ENCODE measurements around the gene MINDY1. TPM values are rescaled to one million over a fixed set of nuclear protein-coding genes. Genes with fewer than 3 reads are reported as not detected.

Gene MINDY1
- total RNA-seq, 2 donors from 2014 or later, result 36.3 to 39.2 TPM

DNA sequence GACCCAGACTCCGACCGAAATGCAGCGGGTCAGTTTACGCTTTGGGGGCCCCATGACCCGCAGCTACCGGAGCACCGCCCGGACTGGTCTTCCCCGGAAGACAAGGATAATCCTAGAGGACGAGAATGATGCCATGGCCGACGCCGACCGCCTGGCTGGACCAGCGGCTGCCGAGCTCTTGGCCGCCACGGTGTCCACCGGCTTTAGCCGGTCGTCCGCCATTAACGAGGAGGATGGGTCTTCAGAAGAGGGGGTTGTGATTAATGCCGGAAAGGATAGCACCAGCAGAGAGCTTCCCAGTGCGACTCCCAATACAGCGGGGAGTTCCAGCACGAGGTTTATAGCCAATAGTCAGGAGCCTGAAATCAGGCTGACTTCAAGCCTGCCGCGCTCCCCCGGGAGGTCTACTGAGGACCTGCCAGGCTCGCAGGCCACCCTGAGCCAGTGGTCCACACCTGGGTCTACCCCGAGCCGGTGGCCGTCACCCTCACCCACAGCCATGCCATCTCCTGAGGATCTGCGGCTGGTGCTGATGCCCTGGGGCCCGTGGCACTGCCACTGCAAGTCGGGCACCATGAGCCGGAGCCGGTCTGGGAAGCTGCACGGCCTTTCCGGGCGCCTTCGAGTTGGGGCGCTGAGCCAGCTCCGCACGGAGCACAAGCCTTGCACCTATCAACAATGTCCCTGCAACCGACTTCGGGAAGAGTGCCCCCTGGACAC lies 41.4 kb upstream of the MINDY1 start:
- Histone ChIP-seq H3K4me3 (peak overlapping the region; percentile 35 to 53), H3K27ac (peak overlapping the region; percentile 63 to 79 (median 72)), H3K27me3 (no peaks in the 10 kb centered on the region), H3K4me1 (peaks cover 13% of the 10 kb centered on the region), H3K36me3 (replicated peaks in 1 of 2; ENCODE audit: insufficient read depth in 1 of 2, low read depth in 2 of 2) (peaks cover 0 to 5% of the 10 kb centered on the region in 2 donors), H3K9me3 (no peaks in the 10 kb centered on the region)
- DNase-seq (peak; percentile 71 to 85 (median 80)), ATAC-seq (peak; percentile 83)
- intact Hi-C loops (cut with DNase I), result no loop called here
- TF ChIP-seq POLR2A (IDR thresholded peaks at IDR 0.05), result peak; percentile 8 to 43 (median 40)
- peak in 4 of 7 experiments; percentile 42 to 65 (median 56) for TF ChIP-seq CTCF (IDR thresholded peaks at IDR 0.05)
- 0% methylated on average over 7 to 48 of the region's 48 CpGs for WGBS, 2 donors

DNA sequence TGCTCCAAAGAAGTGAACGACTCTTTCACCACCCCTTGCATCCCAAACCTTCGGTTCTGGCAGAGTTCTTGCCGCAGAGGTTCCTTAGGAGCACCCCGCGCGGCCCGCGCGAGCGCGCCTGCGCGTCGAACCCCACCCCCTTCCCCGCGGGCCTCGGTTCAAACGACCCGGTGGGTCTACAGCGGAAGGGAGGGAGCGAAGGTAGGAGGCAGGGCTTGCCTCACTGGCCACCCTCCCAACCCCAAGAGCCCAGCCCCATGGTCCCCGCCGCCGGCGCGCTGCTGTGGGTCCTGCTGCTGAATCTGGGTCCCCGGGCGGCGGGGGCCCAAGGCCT lies 40.9 kb upstream of the MINDY1 start, which contains the start of gene C1orf56:
TSS of gene C1orf56 (plus strand) at position 161 of the 334 bp plus-strand sequence. CDS start at position 258, 97 bp downstream.
- no peaks in the 10 kb centered on the region for H3K27me3 ChIP-seq
- H3K4me1 ChIP-seq, result peaks cover 13% of the 10 kb centered on the region
- no peaks in the 10 kb centered on the region for H3K9me3 ChIP-seq
- peak within 1 kb of the TSS; percentile 63 to 79 (median 72) for H3K27ac ChIP-seq
- intact Hi-C loops (cut with DNase I), result no loop called here
- peak within 1 kb of the TSS; percentile 35 to 53 for H3K4me3 ChIP-seq
- DNase-seq (peak; percentile 57 to 77 (median 66)), ATAC-seq (peak; percentile 76)
- 0% methylated on average over 1 to 29 of the region's 29 CpGs for WGBS, 2 donors
- TF ChIP-seq CTCF (IDR thresholded peaks at IDR 0.05), result no peak
- TF ChIP-seq POLR2A (IDR thresholded peaks at IDR 0.05), result peak in 2 of 3 donors; percentile 5 to 57
- peaks cover 0 to under 1% of the 10 kb centered on the region in 2 donors for H3K36me3 ChIP-seq (replicated peaks in 1 of 2; ENCODE audit: insufficient read depth in 1 of 2, low read depth in 2 of 2)

- Histone ChIP-seq H3K4me1 (peaks cover 5% of the 10 kb centered on the region), H3K36me3 (replicated peaks in 1 of 2; ENCODE audit: insufficient read depth in 1 of 2, low read depth in 2 of 2) (no peaks in the 10 kb centered on the region), H3K4me3 (no peak overlapping the region), H3K27me3 (no peaks in the 10 kb centered on the region), H3K27ac (no peak overlapping the region), H3K9me3 (no peaks in the 10 kb centered on the region)
- 69 to 78% methylated on average over 1 of the region's 1 CpG for WGBS, 2 donors
- TF ChIP-seq CTCF (IDR thresholded peaks at IDR 0.05) (no peak), POLR2A (IDR thresholded peaks at IDR 0.05) (no peak)
- DNase-seq, result no peak
- no peak for ATAC-seq
- intact Hi-C loops (cut with DNase I), result no loop called here
Measured at GRCh38 chr1:151043163-151043562, 36.5 kb upstream of the MINDY1 start.

GRCh38 chr1:151039521-151039920 lies 32.8 kb upstream of the MINDY1 start:
- no peaks in the 10 kb centered on the region for H3K27me3 ChIP-seq
- no peak overlapping the region for H3K4me3 ChIP-seq
- no peaks in the 10 kb centered on the region for H3K4me1 ChIP-seq
- DNase-seq, result no peak
- H3K27ac ChIP-seq, result no peak overlapping the region
- TF ChIP-seq POLR2A (IDR thresholded peaks at IDR 0.05) (no peak), CTCF (IDR thresholded peaks at IDR 0.05) (no peak)
- H3K36me3 ChIP-seq (replicated peaks in 1 of 2; ENCODE audit: insufficient read depth in 1 of 2, low read depth in 2 of 2), result no peaks in the 10 kb centered on the region
- ATAC-seq, result no peak
- 77 to 89% methylated on average over 3 of the region's 3 CpGs for WGBS, 2 donors
- intact Hi-C loops (cut with DNase I), result no loop called here
- no peaks in the 10 kb centered on the region for H3K9me3 ChIP-seq

GRCh38 chr1:151037032-151037431 lies 30.3 kb upstream of the MINDY1 start:
- WGBS, 2 donors, result 71 to 81% methylated on average over 6 of the region's 6 CpGs

More at GRCh38 chr1:151037032-151037431, 30.3 kb upstream of the MINDY1 start:
- no peaks in the 10 kb centered on the region for H3K4me1 ChIP-seq
- intact Hi-C loops (cut with DNase I), result no loop called here
- H3K27me3 ChIP-seq, result no peaks in the 10 kb centered on the region
- no peak overlapping the region for H3K4me3 ChIP-seq
- DNase-seq, result no peak
- H3K27ac ChIP-seq, result no peak overlapping the region
- H3K9me3 ChIP-seq, result no peaks in the 10 kb centered on the region
- TF ChIP-seq CTCF (IDR thresholded peaks at IDR 0.05) (no peak), POLR2A (IDR thresholded peaks at IDR 0.05) (no peak)
- peaks cover 0 to 5% of the 10 kb centered on the region in 2 donors for H3K36me3 ChIP-seq (replicated peaks in 1 of 2; ENCODE audit: insufficient read depth in 1 of 2, low read depth in 2 of 2)
- ATAC-seq, result no peak

Data from body of pancreas (tissue), 4 donors.